ENCODE measurements around the gene DNMT3L.

The DNMT3L gene

DNA sequence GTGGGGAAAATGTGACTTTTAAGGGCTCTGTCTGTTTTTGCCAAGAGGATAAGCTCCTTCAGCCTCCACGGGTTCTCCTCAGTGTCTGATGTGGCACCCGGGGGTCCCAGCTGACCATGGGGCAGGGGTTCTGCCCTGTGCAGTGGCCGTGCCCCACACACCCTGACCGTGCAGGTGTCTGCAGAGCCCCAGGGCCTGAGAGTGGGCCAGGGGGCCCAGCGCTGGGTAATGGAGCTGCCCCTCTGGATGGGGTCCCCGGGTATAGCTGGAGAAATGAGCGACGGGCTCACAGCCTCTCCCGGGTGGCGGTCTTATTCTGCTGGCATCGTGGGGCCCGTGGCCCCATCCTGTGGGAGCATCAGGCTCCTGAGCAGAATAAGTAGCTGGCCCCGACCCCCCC lies 35.2 kb upstream of the DNMT3L start:
- Histone ChIP-seq H3K9me3 (ENCODE audit: insufficient read depth, low read length) (no peaks in the 10 kb centered on the region), H3K4me2 (ENCODE audit: low read depth, low read length, poor library complexity, severe bottlenecking) (no peak overlapping the region), H3K79me2 (ENCODE audit: insufficient read depth, low read length) (peaks cover 14% of the 10 kb centered on the region), H2AFZ (ENCODE audit: low read depth, low read length, severe bottlenecking) (no peak overlapping the region), H4K20me1 (ENCODE audit: low read depth, low read length) (no peaks in the 10 kb centered on the region; the same call in 1 of the 2 replicates), H3K36me3 (ENCODE audit: low read length) (no peaks in the 10 kb centered on the region), H3K4me3 (ENCODE audit: insufficient read depth, low read length, poor library complexity, severe bottlenecking) (no peak overlapping the region), H3K27me3 (ENCODE audit: low read length) (no peaks in the 10 kb centered on the region), H3F3A (ENCODE audit: insufficient read depth) (peaks cover 6% of the 10 kb centered on the region), H3K9me2 (replicated peaks; ENCODE audit: insufficient read depth, low read length) (no peaks in the 10 kb centered on the region), H3K27ac (ENCODE audit: low read depth, low read length) (no peak overlapping the region), H3K9ac (ENCODE audit: low read length) (no peak overlapping the region)
- TF ChIP-seq EZH2phosphoT487 (conservative IDR thresholded peaks at IDR 0.05; ENCODE audit: low read length) = no peak
- TF ChIP-seq, protein P1, sequence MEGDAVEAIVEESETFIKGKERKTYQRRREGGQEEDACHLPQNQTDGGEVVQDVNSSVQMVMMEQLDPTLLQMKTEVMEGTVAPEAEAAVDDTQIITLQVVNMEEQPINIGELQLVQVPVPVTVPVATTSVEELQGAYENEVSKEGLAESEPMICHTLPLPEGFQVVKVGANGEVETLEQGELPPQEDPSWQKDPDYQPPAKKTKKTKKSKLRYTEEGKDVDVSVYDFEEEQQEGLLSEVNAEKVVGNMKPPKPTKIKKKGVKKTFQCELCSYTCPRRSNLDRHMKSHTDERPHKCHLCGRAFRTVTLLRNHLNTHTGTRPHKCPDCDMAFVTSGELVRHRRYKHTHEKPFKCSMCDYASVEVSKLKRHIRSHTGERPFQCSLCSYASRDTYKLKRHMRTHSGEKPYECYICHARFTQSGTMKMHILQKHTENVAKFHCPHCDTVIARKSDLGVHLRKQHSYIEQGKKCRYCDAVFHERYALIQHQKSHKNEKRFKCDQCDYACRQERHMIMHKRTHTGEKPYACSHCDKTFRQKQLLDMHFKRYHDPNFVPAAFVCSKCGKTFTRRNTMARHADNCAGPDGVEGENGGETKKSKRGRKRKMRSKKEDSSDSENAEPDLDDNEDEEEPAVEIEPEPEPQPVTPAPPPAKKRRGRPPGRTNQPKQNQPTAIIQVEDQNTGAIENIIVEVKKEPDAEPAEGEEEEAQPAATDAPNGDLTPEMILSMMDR (IDR thresholded peaks at IDR 0.05; ENCODE audit: insufficient read depth, low read length, poor library complexity, severe bottlenecking) = no peak

DNA sequence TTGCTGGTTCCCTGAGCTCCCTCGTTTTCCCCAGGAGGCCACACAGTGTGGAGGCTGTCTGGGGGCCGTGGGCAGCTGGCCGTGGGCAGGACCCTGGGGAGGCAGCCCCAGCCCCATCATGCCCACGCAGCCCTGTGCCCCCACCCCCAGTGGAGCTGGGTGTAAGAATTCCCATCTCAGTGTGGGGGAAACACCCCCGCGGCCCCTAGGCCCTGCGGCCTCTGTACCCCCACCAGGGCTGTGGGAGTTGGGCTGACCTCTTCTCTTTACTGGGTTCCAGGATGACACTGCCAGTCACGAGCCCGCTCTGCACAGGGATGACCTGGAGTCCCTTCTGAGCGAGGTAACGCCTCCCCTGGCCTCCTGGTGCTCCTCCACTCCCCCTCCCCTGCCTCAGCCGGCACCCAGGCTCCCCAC lies 34.4 kb upstream of the DNMT3L start:
- no peaks in the 10 kb centered on the region; the same call in 1 of the 2 replicates for H4K20me1 ChIP-seq (ENCODE audit: low read depth, low read length)
- no peaks in the 10 kb centered on the region for H3K27me3 ChIP-seq (ENCODE audit: low read length)
- H3K36me3 ChIP-seq (ENCODE audit: low read length) = no peaks in the 10 kb centered on the region
- no peak overlapping the region for H3K4me2 ChIP-seq (ENCODE audit: low read depth, low read length, poor library complexity, severe bottlenecking)
- peaks cover 6% of the 10 kb centered on the region for H3F3A ChIP-seq (ENCODE audit: insufficient read depth)
- H3K4me3 ChIP-seq (ENCODE audit: insufficient read depth, low read length, poor library complexity, severe bottlenecking) = no peak overlapping the region
- TF ChIP-seq EZH2phosphoT487 (conservative IDR thresholded peaks at IDR 0.05; ENCODE audit: low read length) = no peak
- TF ChIP-seq, protein P1 (IDR thresholded peaks at IDR 0.05; ENCODE audit: insufficient read depth, low read length, poor library complexity, severe bottlenecking) = no peak
- H3K9ac ChIP-seq (ENCODE audit: low read length) = no peak overlapping the region
- peaks cover 7% of the 10 kb centered on the region for H3K79me2 ChIP-seq (ENCODE audit: insufficient read depth, low read length)
- no peak overlapping the region for H2AFZ ChIP-seq (ENCODE audit: low read depth, low read length, severe bottlenecking)
- H3K27ac ChIP-seq (ENCODE audit: low read depth, low read length) = no peak overlapping the region
- no peaks in the 10 kb centered on the region for H3K9me2 ChIP-seq (replicated peaks; ENCODE audit: insufficient read depth, low read length)
- H3K9me3 ChIP-seq (ENCODE audit: insufficient read depth, low read length) = no peaks in the 10 kb centered on the region

DNA sequence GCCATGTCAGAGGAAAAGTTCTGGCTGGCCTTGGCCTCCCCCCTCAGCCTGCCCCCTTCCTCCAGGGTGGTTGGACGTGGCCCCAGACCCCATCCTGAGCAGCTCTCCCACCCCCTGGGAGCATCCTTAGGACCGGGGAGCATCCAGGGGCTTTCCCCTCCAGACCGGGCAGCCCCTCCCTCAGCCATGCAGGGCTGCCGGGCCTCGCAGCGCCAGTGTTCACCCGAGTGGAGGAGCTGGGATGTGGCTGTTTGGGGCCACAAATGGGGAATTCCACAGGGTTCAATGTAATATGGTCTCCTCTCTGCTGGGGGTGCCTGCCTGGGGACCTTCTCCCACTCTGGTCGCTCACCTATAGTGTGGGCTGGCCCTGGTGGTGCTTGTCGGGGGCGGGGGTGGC lies 33.9 kb upstream of the DNMT3L start:
- Histone ChIP-seq H3K27me3 (ENCODE audit: low read length) (no peaks in the 10 kb centered on the region), H2AFZ (ENCODE audit: low read depth, low read length, severe bottlenecking) (no peak overlapping the region), H3K4me2 (ENCODE audit: low read depth, low read length, poor library complexity, severe bottlenecking) (no peak overlapping the region), H4K20me1 (ENCODE audit: low read depth, low read length) (no peaks in the 10 kb centered on the region), H3K9ac (ENCODE audit: low read length) (no peak overlapping the region), H3F3A (ENCODE audit: insufficient read depth) (peaks cover 6% of the 10 kb centered on the region), H3K36me3 (ENCODE audit: low read length) (no peaks in the 10 kb centered on the region), H3K27ac (ENCODE audit: low read depth, low read length) (no peak overlapping the region), H3K79me2 (ENCODE audit: insufficient read depth, low read length) (peaks cover 3% of the 10 kb centered on the region; the same call in 1 of the 2 replicates), H3K9me3 (ENCODE audit: insufficient read depth, low read length) (no peaks in the 10 kb centered on the region), H3K4me3 (ENCODE audit: insufficient read depth, low read length, poor library complexity, severe bottlenecking) (no peak overlapping the region), H3K9me2 (replicated peaks; ENCODE audit: insufficient read depth, low read length) (no peaks in the 10 kb centered on the region)
- TF ChIP-seq, protein P1 (IDR thresholded peaks at IDR 0.05; ENCODE audit: insufficient read depth, low read length, poor library complexity, severe bottlenecking) = no peak
- TF ChIP-seq EZH2phosphoT487 (conservative IDR thresholded peaks at IDR 0.05; ENCODE audit: low read length) = no peak

All from SU-DHL-6 (cell line).